Sigmoid colon (tissue), 4 donors: ENCODE results near the gene GPR15LG.

ENCODE experiments used
- EP300 ChIP-seq, 4 donors: sonication (generic); formaldehyde crosslinking; IDR thresholded peaks; one replicate each; pipeline ENCODE4 v1.6.1; 2017; ENCODE audit warnings: antibody characterized with exemption in 4 of 4
- POLR2A ChIP-seq, 2 donors: fragments of 450-650 bp; IDR thresholded peaks; one replicate each; pipeline ENCODE4 v1.6.1; 2016; ENCODE audit warnings: antibody characterized with exemption in 2 of 2, mild to moderate bottlenecking in 2 of 2, moderate library complexity in 2 of 2
- POLR2AphosphoS5 ChIP-seq, 4 donors: sonication (generic); formaldehyde crosslinking; IDR thresholded peaks; one replicate each; pipeline ENCODE4 v1.6.1; 2017; ENCODE audit warnings: antibody characterized with exemption in 4 of 4
- TF ChIP-seq, protein P1 (sequence below), 4 experiments: fragments of 450-650 bp in 3 of 4; fragments of 200-600 bp in 1 of 4; IDR thresholded peaks; one replicate each; pipeline ENCODE4 v1.5.1; 2016 to 2019; ENCODE audit warnings: antibody characterized with exemption in 4 of 4, mild to moderate bottlenecking in 3 of 4, moderate library complexity in 2 of 4

DNA sequence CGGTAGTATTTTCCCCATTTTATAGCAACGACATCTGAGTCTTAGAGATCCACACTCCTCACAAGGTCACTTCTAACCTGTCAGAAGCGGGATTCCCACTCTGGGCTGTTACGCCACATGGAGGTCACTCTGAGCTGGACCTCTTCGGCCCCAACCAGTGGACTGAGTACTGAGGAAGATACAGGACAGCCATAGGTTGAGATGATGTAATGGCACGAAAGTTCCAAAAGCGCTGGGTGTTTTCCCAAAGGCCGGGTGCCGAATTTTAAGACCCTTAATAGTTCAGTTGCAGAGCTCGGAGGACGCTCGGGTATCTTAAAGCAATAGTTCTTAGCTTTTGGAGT, 33.6 kb upstream of the GPR15LG start:
- TF ChIP-seq, protein P1, sequence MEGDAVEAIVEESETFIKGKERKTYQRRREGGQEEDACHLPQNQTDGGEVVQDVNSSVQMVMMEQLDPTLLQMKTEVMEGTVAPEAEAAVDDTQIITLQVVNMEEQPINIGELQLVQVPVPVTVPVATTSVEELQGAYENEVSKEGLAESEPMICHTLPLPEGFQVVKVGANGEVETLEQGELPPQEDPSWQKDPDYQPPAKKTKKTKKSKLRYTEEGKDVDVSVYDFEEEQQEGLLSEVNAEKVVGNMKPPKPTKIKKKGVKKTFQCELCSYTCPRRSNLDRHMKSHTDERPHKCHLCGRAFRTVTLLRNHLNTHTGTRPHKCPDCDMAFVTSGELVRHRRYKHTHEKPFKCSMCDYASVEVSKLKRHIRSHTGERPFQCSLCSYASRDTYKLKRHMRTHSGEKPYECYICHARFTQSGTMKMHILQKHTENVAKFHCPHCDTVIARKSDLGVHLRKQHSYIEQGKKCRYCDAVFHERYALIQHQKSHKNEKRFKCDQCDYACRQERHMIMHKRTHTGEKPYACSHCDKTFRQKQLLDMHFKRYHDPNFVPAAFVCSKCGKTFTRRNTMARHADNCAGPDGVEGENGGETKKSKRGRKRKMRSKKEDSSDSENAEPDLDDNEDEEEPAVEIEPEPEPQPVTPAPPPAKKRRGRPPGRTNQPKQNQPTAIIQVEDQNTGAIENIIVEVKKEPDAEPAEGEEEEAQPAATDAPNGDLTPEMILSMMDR (IDR thresholded peaks at IDR 0.05) = no peak
- no peak for TF ChIP-seq POLR2AphosphoS5 (IDR thresholded peaks at IDR 0.05)
- TF ChIP-seq POLR2A (IDR thresholded peaks at IDR 0.05) = no peak
- no peak for TF ChIP-seq EP300 (IDR thresholded peaks at IDR 0.05)
